ENCODE measurements around the gene GJA3. TPM values are rescaled to one million over a fixed set of nuclear protein-coding genes. Genes with fewer than 3 reads are reported as not detected.

Gene GJA3
- polyA plus RNA-seq, 1 experiment: 2.4 TPM

DNA sequence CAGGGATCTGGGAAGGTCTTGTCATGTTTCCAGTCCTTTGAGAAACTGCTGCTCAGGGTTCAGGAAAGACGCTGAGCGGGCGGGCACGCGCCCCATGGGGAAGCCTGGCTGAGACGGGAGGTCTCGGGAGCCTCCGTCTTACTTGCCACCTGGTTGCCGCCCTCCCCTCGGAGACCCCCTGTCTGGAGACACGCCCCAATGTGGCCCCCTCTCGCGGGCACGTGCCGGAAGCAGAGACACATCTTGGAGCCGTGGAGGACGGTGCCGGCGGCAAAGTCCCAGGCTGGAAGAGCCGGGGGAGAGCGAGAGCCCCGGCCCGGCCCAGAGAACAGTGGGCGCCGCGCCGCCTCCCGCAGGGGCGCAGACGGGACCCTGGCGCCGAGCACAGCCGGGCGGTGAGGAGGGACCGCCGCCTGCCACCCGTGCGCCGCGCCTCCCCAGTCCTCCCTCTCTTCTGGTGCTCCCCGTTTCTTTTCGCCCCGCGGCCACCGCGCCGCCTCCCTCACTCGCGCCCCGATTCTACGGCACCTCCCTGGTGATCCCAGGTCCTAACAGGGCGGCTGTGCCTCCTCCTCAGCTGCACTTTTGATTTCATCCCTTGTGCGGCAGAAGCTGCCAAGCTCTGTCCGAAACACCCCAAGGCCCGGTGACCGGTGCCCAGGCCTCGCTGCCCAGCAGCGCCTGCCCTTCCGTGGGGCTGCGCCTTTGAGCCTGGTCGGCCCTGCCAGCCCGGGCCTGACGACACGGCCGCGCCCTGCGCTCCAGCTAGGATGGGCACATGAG lies 16.4 kb upstream of the GJA3 start:
- ChIA-PET POLR2A (no interaction called here), CTCF (interaction anchor here (0.6 to 1.2 kb wide), 4 partner anchors 9 to 668 kb away, joined by 3 to 5 read pairs (median 3); no protein-coding TSS in a partner anchor)
- Histone ChIP-seq H3K27ac (ENCODE audit: low read depth, low read length) (no peak overlapping the region), H3K9me3 (ENCODE audit: control insufficient read depth, insufficient read depth, low read length) (no peaks in the 10 kb centered on the region; the same call in 1 of the 2 replicates), H3K27me3 (ENCODE audit: control insufficient read depth, insufficient read depth, low read length) (peaks cover 8% of the 10 kb centered on the region), H3K4me3 (ENCODE audit: low read depth, low read length) (no peak overlapping the region)
- TF ChIP-seq, protein P1, sequence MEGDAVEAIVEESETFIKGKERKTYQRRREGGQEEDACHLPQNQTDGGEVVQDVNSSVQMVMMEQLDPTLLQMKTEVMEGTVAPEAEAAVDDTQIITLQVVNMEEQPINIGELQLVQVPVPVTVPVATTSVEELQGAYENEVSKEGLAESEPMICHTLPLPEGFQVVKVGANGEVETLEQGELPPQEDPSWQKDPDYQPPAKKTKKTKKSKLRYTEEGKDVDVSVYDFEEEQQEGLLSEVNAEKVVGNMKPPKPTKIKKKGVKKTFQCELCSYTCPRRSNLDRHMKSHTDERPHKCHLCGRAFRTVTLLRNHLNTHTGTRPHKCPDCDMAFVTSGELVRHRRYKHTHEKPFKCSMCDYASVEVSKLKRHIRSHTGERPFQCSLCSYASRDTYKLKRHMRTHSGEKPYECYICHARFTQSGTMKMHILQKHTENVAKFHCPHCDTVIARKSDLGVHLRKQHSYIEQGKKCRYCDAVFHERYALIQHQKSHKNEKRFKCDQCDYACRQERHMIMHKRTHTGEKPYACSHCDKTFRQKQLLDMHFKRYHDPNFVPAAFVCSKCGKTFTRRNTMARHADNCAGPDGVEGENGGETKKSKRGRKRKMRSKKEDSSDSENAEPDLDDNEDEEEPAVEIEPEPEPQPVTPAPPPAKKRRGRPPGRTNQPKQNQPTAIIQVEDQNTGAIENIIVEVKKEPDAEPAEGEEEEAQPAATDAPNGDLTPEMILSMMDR (IDR thresholded peaks at IDR 0.05; ENCODE audit: low read depth, low read length): no peak
- DNase-seq (ENCODE audit: low read depth, low spot score): no peak

DNA sequence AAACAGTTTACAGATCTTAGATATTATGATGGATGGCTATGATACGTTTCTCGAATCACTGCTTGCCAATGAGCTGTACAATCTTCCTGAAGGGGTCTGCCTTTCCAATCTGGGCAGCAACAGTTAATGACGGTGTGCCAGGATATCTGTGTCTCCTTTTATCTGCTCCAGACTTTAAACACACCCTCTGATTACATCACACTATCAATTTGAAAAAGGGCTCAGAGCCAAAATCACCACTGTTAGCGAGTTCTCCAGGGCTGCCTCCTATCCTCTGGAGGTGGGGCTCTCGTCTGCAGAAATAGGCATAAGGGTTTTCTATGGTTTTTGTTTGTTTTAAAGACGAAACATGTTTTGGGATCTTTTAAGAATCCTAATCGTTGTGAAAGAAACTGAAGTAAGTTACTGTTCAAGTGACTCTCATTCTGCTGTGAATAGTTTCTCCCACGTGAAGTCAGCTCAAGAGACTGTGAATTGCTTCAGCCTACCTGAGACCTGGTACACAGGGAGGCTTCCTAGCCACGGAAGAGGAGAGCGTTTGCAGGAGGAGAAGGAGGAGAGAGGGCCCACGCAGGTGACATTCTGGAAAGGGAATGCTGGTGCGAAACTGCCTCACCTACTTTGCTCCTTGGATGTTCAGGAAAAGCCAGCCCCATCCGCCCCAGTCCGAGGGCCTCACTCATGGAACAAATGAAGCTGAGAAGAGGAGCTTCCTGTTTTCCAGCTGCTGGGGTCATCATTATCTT lies 15.2 kb upstream of the GJA3 start:
- H3K4me3 ChIP-seq (ENCODE audit: low read depth, low read length): no peak overlapping the region
- H3K27ac ChIP-seq (ENCODE audit: low read depth, low read length): no peak overlapping the region
- DNase-seq (ENCODE audit: low read depth, low spot score): no peak
- ChIA-PET CTCF (interaction anchor here (0.6 to 1.2 kb wide), 3 partner anchors 10 to 669 kb away, joined by 3 to 5 read pairs (median 3); no protein-coding TSS in a partner anchor), POLR2A (interaction anchor here (1.1 kb wide), 1 partner anchor 15 kb away, joined by 3 read pairs; no protein-coding TSS in a partner anchor)
- TF ChIP-seq, protein P1 (IDR thresholded peaks at IDR 0.05; ENCODE audit: low read depth, low read length): no peak
- no peaks in the 10 kb centered on the region; the same call in 1 of the 2 replicates for H3K9me3 ChIP-seq (ENCODE audit: control insufficient read depth, insufficient read depth, low read length)
- peaks cover 4% of the 10 kb centered on the region for H3K27me3 ChIP-seq (ENCODE audit: control insufficient read depth, insufficient read depth, low read length)

DNA sequence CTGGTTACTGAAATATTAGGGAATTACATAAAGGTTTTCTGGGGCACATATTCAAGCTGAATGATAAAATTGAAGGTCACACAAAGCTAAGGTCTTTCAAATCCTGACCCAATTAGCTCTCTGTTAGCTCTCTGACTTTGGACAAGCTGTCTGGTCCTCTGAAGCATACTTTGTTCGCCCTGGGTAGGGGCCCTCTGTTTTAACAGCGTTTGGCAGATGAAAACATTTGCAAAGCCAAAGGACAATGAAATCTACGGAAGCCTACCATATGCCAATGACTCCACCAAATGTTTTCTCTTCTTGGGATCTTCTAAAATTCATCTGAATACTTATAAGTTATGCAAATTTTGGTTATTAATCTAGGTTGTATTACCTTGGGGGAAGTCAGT lies 14.5 kb upstream of the GJA3 start:
- TF ChIP-seq, protein P1 (IDR thresholded peaks at IDR 0.05; ENCODE audit: low read depth, low read length): no peak
- peaks cover 4% of the 10 kb centered on the region for H3K27me3 ChIP-seq (ENCODE audit: control insufficient read depth, insufficient read depth, low read length)
- H3K27ac ChIP-seq (ENCODE audit: low read depth, low read length): peak overlapping the region; percentile 53
- no peak overlapping the region for H3K4me3 ChIP-seq (ENCODE audit: low read depth, low read length)
- CTCF ChIA-PET: no interaction called here
- no peaks in the 10 kb centered on the region; the same call in 1 of the 2 replicates for H3K9me3 ChIP-seq (ENCODE audit: control insufficient read depth, insufficient read depth, low read length)
- no peak for DNase-seq (ENCODE audit: low read depth, low spot score)
- POLR2A ChIA-PET: interaction anchor here (1.1 kb wide), 1 partner anchor 16 kb away, joined by 3 read pairs; no protein-coding TSS in a partner anchor

DNA sequence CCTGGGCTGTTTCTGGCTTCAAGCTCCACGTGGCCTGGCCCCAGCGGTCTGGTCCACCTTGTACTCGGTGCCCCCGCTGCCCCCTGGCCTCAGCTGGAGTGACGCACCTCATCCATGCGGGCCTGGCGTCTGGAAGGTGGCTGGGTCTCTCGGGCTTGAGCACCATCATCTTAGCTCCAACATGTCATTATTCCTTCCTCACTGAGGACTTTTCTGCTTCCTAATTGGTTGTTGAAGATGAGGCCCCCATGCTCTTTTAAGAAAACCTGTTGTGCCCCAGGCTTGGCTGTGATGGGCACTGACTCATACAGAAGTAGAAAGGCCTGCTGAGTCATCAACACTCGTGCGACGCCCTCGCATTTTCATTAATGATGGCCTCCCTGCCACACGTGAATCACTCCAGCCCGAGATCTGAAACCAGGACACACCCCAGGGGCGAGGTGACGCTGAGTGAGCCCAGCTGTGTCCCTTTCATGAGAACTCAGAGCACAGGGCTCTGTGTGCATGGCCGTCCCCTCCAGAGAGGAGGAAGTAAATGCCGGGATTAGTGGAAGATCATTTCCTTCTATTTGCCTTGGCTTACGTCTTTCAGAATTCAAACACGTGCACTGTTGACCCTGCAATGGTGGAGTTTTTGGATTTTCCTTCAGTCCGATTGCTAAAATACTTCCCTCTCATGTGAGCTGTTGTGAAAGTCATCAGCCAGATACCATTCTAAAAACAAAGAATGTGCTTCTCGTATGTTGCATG lies 14.0 kb upstream of the GJA3 start:
- peak; percentile 96 for DNase-seq (ENCODE audit: low read depth, low spot score)
- Histone ChIP-seq H3K27me3 (ENCODE audit: control insufficient read depth, insufficient read depth, low read length) (peaks cover 4% of the 10 kb centered on the region), H3K4me3 (ENCODE audit: low read depth, low read length) (no peak overlapping the region), H3K9me3 (ENCODE audit: control insufficient read depth, insufficient read depth, low read length) (no peaks in the 10 kb centered on the region; the same call in 1 of the 2 replicates), H3K27ac (ENCODE audit: low read depth, low read length) (peak overlapping the region; percentile 53)
- CTCF ChIA-PET: no interaction called here
- POLR2A ChIA-PET: interaction anchor here (1.1 kb wide), 1 partner anchor 16 kb away, joined by 3 read pairs; no protein-coding TSS in a partner anchor
- TF ChIP-seq, protein P1 (IDR thresholded peaks at IDR 0.05; ENCODE audit: low read depth, low read length): no peak
